Lung (tissue), 12 donors: Measurements from ENCODE around the gene DCDC2B. TPM values are rescaled to one million over a fixed set of nuclear protein-coding genes. Genes with fewer than 3 reads are reported as not detected.

Experiments used
- ATAC-seq: fragments of 200-7000 bp; cut with Tn5 transposase; one replicate; pipeline ENCODE4 v1.9.1; 2020; ENCODE audit warnings: moderate number of reproducible peaks; ENCODE audit not compliant: insufficient read depth, low FRiP score
- DNase-seq, 3 donors: peaks; one replicate each; pipeline ENCODE4 v3.0.0-alpha.2; 2013 to 2017
- H3K27ac ChIP-seq, 2 donors: one replicate each; pipeline ENCODE4 v1.5.1; 2013; ENCODE audit warnings: mild to moderate bottlenecking in 2 of 2, moderate library complexity in 2 of 2, control low read depth in 1 of 2, inconsistent platforms in 1 of 2, low read depth in 1 of 2, low read length in 1 of 2
- H3K27me3 ChIP-seq, 3 donors: one replicate each; pipeline ENCODE4 v1.5.1; 2013; ENCODE audit warnings: low read length in 2 of 3; ENCODE audit not compliant: control insufficient read depth in 3 of 3, insufficient read depth in 3 of 3
- H3K36me3 ChIP-seq, 4 donors: one replicate each; pipeline ENCODE4 v1.5.1; 2013; ENCODE audit warnings: low read length in 4 of 4, mild to moderate bottlenecking in 1 of 4, moderate library complexity in 1 of 4; ENCODE audit not compliant: control insufficient read depth in 4 of 4, insufficient read depth in 4 of 4
- H3K4me1 ChIP-seq, 5 donors: one replicate each; pipeline ENCODE4 v1.5.1; 2013; ENCODE audit warnings: low read length in 5 of 5, mild to moderate bottlenecking in 2 of 5, moderate library complexity in 1 of 5; ENCODE audit not compliant: control insufficient read depth in 5 of 5, insufficient read depth in 5 of 5
- H3K4me3 ChIP-seq: one replicate; pipeline ENCODE4 v1.5.1; 2013; ENCODE audit warnings: mild to moderate bottlenecking, control low read depth, moderate library complexity
- H3K9ac ChIP-seq, 2 donors: one replicate each; pipeline ENCODE4 v1.5.1; 2013; ENCODE audit warnings: low read length in 2 of 2, control low read depth in 1 of 2; ENCODE audit not compliant: insufficient read depth in 1 of 2
- H3K9me3 ChIP-seq, 4 donors: one replicate each; pipeline ENCODE4 v1.5.1; 2013; ENCODE audit warnings: low read length in 3 of 4, mild to moderate bottlenecking in 1 of 4, moderate library complexity in 1 of 4; ENCODE audit not compliant: control insufficient read depth in 4 of 4, insufficient read depth in 3 of 4
- WGBS, 2 donors: extraction: QIAGEN DNeasy Blood & Tissue Kit; methylation state at CpG; one replicate each; pipeline ENCODE4 v1.1.7; 2013; 5-methylcytosine and 5-hydroxymethylcytosine counted together
- polyA plus RNA-seq, 2 donors: library from polyadenylated mRNA; stranded (reverse); fragments of 200-250 nt; gene quantifications; one replicate each; pipeline ENCODE4 v1.2.1, GENCODE V29; 2013
- total RNA-seq, 2 donors: library from RNA; depleted of rRNA in 1 of 2; stranded (reverse); fragments of >200 nt in 1 of 2; gene quantifications; one replicate each; pipeline ENCODE4 v1.2.1, GENCODE V29; 2014 to 2021
- TF ChIP-seq, protein P1 (sequence below): IDR thresholded peaks from 2 replicates; pipeline ENCODE4 v1.5.1; 2012; ENCODE audit warnings: mild to moderate bottlenecking; ENCODE audit errors: control extremely low read depth, extremely low read depth
- donor health status: control.
- donor health status: control.
- donor health status: Bipolar disorder and iron deficiency.
- donor health status: healthy.
- donor health status: DM: yes; HTN: yes; CAD: no.

DCDC2B gene
- total and polyA plus RNA-seq, 4 donors = 3.5 to 10.0 (median 5.8) TPM

- Histone ChIP-seq H3K4me3 (no peak overlapping the region), H3K9ac (no peak overlapping the region), H3K27ac (no peak overlapping the region), H3K36me3 (peaks cover 23 to 58% (median 51%) of the 10 kb centered on the region in 4 donors), H3K9me3 (no peaks in the 10 kb centered on the region), H3K27me3 (no peaks in the 10 kb centered on the region), H3K4me1 (peaks cover 0 to 19% (median 8%) of the 10 kb centered on the region in 5 donors)
- WGBS, 2 donors = 85 to 88% methylated on average over 2 of the region's 2 CpGs
- TF ChIP-seq, protein P1, sequence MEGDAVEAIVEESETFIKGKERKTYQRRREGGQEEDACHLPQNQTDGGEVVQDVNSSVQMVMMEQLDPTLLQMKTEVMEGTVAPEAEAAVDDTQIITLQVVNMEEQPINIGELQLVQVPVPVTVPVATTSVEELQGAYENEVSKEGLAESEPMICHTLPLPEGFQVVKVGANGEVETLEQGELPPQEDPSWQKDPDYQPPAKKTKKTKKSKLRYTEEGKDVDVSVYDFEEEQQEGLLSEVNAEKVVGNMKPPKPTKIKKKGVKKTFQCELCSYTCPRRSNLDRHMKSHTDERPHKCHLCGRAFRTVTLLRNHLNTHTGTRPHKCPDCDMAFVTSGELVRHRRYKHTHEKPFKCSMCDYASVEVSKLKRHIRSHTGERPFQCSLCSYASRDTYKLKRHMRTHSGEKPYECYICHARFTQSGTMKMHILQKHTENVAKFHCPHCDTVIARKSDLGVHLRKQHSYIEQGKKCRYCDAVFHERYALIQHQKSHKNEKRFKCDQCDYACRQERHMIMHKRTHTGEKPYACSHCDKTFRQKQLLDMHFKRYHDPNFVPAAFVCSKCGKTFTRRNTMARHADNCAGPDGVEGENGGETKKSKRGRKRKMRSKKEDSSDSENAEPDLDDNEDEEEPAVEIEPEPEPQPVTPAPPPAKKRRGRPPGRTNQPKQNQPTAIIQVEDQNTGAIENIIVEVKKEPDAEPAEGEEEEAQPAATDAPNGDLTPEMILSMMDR = no peak
- DNase-seq (no peak), ATAC-seq (no peak)
These were observed 22.8 kb upstream of the DCDC2B start for GRCh38 chr1:32186077-32186476.

GRCh38 chr1:32186491-32186890 lies 22.4 kb upstream of the DCDC2B start:
- H3K9me3 ChIP-seq = no peaks in the 10 kb centered on the region
- 93 to 96% methylated on average over 2 of the region's 2 CpGs for WGBS, 2 donors
- no peak for ATAC-seq
- H3K4me1 ChIP-seq = peaks cover 0 to 16% (median 3%) of the 10 kb centered on the region in 5 donors
- no peaks in the 10 kb centered on the region for H3K27me3 ChIP-seq
- H3K4me3 ChIP-seq = no peak overlapping the region
- H3K27ac ChIP-seq = no peak overlapping the region
- H3K9ac ChIP-seq = no peak overlapping the region
- TF ChIP-seq, protein P1 = no peak
- H3K36me3 ChIP-seq = peaks cover 27 to 63% (median 53%) of the 10 kb centered on the region in 4 donors
- DNase-seq = no peak

DNA sequence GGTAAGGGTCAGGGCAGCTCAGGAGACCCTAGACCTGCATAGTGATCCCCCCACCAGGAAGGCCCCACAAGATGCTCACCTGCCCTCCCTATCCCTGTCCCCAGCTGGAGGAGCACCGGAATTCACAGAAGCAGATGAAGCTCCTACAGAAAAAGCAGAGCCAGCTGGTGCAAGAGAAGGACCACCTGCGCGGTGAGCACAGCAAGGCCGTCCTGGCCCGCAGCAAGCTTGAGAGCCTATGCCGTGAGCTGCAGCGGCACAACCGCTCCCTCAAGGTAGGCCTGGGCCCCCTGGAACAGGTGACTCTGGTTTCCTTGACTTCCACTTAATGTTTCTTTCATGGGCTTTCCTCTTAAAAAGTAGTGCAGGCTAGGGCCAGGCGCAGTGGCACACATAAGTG lies 21.0 kb upstream of the DCDC2B start:
- no peak for ATAC-seq
- no peak overlapping the region for H3K27ac ChIP-seq
- H3K9me3 ChIP-seq = no peaks in the 10 kb centered on the region
- no peak overlapping the region for H3K4me3 ChIP-seq
- 96 to 99% methylated on average over 9 of the region's 9 CpGs for WGBS, 2 donors
- peaks cover 37 to 68% (median 59%) of the 10 kb centered on the region in 4 donors for H3K36me3 ChIP-seq
- TF ChIP-seq, protein P1 = no peak
- H3K27me3 ChIP-seq = no peaks in the 10 kb centered on the region
- peaks cover 0 to 9% (median 0%) of the 10 kb centered on the region in 5 donors for H3K4me1 ChIP-seq
- H3K9ac ChIP-seq = no peak overlapping the region
- no peak for DNase-seq
